Measurements from ENCODE around the gene LIPA.

The LIPA gene

GRCh38 chr10:89238956-89239644 lies 12.5 kb downstream of the LIPA start:
- no peak for FAIRE-seq

GRCh38 chr10:89237849-89238248 lies 13.7 kb downstream of the LIPA start:
- FAIRE-seq = no peak

DNA sequence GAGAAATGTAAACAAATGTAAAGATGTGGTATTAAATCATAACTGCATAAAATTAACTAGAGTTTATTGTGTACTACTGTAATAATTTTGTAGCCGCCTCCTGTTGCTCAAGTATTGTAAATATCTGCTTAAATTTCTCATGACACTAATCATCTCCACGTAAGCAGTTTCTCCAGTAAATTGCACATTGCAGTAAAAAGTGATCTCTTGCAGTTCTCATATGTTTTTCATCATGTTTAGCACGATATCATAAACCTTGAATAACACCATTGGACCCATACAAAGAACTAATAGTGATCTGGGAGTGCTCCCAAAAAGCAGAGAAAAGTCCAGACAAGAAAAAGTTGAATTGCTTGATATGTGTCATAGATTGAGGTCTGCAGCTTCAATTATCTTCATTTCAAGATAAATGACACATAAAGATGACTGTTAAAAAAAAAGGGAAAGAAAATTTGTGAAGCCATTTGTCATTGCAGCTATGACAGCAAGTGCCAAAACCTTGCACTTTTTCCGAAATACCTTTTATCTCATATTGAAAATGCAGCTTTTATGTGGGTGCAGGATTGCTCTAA lies 15.3 kb downstream of the LIPA start:
- no peak for FAIRE-seq

DNA sequence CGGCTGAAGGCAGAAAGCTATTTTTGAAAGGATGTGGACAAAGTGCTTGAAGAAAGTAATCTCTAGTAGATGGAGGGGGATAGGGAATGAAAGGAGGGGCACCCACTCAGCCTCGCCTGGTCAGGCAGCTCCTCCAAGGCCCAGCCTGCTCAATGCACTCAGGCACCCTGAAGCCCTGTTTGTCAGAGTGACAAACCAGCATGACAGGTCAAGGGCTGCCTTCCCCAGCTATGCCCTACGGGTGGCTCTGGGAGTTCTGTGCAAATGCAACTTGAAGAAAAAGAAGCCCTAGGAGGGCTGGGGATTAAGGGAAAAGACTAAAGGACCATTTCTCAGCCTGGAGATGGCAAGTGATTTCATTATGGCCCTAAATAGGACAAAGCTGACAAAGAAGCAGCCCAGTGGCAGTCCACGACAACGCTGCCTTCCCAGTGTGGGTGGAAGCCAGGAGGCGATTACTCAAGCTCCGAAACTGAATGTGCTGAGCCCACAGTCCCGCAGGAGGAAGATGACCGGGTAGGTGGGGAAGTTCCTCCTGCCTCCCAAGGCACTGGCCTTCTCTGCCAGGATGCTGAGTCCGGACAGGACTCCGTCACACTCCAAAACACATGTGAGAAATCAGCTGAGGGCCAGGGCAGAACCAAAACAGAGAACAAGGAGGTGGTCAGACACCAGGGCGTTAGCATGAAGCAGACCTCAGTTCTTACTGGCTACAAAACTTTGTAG lies 16.3 kb downstream of the LIPA start:
- no peak for FAIRE-seq

GRCh38 chr10:89233033-89233432 lies 18.5 kb downstream of the LIPA start:
- FAIRE-seq = no peak

DNA sequence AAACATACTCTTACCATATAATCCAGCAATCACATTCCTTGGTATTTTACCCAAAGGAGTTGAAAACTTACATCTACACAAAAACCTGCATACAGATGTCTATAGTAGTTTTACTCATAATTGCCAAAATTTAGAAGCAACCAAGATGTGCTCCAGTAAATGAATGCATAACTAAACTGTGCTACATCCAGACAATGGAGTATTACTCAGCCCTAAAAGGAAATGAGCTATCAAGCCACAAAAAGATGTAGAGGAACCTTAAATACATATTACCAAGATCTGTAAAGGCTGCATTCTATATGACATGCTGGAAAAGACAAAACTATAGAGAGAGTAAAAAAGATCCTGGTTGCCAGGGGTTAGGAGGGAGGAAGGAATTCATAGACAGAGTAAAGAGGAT lies 22.6 kb downstream of the LIPA start:
- FAIRE-seq = no peak

DNA sequence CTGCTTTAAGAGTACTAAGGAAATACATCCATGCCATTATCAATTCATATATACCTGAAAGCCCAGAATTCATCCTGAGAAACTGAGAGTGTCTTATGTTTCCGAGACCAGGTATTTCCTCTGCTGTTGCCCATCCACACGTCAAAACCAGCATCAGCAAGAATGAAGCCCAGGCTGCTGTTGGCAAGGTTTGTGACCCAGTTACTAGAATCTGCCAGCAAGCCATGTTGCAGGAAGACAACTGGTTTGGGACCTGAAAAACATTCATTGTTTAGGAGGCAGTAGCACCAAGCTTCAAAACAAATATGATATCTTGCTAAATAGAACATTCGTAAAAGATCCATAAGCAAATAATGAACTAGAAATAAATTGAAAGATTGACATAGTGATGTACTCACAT lies 23.4 kb downstream of the LIPA start:
- no peak for FAIRE-seq

GRCh38 chr10:89226891-89227290 lies 24.7 kb downstream of the LIPA start:
- no peak for FAIRE-seq

DNA sequence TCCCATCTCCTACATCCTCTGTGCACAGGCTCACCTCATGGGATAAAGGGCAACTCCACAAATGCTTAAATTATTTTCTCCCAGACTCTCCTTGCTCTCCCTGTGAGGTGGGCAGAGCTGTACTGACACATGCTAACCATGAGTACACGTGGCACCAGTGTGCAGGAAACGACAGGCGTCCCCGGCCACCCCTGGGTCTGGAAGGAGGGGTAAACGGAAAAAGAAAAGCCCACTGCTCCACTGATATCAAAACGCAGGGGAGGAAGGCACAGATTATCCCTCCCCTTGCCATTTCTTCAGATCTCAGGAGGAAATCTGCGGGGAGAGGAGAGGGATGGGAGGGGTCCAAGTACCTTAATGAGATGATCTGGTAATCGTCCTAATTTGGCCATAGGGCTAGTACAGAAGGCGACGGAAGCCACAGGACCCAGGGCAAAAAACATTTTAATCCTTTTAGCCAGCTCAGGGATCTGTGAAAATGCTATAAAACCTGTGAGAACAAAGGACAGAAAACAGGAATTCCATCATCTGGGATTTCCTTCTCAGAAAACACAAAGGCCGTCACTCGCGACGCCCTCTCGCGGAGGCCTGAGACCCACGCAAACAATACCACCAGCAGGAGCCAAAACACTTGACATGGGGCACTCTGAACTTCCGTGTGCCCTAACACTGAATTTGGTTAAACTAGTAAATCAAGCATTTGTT lies 26.7 kb downstream of the LIPA start:
- no peak for FAIRE-seq

- no peak for FAIRE-seq
Measured at GRCh38 chr10:89221919-89222318, 29.7 kb downstream of the LIPA start.

- no peak for FAIRE-seq
Measured at GRCh38 chr10:89219513-89220218, 31.9 kb downstream of the LIPA start.

DNA sequence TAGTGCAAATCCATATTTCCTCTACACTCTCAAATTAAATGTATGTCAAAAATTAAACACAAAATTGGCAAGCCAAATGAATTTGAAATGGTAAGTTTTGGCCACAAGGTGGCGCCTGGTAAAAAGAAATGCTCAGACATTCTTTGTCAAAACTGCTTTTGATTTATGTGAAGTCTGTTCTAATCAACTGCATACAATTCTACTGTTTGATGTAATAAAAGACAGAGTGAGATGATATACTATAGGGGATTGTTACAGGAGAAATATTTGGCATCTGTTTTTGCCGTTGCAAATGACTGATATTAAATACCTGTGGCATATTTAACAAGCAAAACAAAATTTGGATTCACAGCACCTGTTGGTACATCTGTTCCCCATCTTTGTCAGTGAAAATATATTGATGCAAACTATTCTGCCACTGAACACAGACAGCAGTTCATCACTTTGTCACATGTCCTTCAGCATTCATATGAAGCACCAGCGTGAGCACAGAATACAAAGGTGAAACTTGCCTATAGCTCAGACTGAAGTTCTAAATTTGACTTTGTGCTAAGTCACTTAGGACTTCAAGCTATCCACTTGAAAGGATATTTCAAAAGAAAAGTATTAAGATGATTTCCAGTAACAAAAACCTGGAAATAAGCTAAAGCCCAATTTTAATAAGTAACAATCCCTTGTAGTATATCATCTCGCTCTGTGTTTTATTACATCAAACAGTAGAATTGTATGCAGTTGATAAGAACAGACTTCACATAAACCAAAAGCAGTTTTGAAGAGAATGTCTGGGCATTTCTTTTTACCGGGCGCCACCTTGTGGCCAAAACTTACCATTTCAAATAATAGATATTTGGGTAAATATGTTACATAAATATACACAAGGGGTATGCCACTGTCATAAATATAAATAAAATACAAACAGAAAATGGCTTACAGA lies 34.3 kb downstream of the LIPA start:
- peak; percentile 93 for FAIRE-seq

GRCh38 chr10:89216056-89216455 lies 35.5 kb downstream of the LIPA start:
- FAIRE-seq = no peak

DNA sequence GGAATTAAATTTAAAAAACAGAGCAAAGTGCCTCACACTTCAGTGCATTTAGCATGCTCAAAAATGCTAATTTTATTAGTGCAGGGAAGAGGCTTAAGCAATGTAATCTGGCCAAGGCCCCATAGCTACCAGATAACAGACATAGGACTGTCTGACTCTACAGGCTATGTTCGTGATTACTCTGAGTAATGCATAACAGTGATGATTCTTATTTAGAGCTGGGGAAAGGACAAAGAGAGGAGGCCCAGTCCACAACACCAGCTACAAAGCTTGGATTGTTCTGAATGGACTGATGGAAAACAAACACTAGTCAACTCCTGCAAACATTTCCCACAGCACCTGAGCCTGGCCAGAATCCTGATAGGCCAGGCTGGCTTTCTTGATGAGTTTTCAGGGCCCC lies 36.1 kb downstream of the LIPA start:
- FAIRE-seq = no peak

DNA sequence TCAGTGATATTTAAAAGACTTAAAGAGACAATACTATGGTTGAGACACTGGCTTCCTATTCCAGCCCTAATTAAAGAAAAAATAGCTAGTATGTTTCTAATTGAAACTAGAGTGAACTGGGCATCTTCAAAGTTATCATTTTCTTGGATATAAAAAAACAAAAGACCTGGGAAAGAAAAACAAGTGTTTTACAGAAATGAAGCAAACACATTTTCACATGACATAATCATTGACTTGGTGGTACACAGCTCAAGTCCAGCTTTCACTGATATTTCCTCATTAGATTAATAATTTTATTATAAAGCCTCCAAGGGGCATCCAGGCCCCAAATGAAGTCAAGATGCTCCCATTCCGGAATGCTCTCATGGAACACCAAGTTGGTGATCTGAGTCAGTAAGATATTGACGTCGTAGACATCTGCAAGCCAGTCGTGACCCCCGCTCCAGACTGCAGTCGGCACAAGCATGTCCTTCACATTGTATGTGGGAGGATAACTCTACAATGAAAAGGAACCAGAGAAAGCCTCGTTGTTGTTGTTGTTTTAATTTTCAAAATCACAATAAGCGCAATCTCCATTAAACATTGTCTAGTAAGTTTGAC lies 36.9 kb downstream of the LIPA start:
- FAIRE-seq = no peak

DNA sequence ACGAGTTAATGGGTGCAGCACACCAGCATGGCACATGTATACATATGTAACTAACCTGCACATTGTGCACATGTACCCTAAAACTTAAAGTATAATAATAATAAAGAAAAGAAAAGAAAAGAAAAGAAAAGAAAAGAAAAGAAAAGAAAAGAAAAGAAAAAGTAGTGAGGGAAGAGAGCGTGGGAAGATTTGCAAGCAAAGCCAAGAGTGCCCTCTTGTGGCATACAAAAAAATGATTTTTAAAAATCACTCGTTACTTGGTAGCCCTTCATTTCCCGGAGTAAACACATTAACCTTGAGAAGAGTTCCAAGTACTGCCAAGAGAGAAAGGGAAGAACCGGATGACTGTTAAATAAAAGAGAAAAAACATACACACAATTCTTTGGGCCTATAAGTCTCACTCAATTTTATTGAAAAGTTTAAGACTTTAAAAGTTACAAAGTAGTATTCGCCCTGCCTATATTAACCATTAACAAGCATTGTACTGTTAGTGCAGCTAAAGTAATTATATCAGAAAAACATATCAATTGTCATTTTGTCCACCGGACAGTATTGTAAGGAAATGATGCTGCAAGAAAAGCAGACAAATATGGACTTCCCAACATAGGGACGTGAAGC lies 38.3 kb downstream of the LIPA start:
- FAIRE-seq = peak; percentile 80

GRCh38 chr10:89210794-89211425 lies 40.7 kb downstream of the LIPA start:
- no peak for FAIRE-seq

DNA sequence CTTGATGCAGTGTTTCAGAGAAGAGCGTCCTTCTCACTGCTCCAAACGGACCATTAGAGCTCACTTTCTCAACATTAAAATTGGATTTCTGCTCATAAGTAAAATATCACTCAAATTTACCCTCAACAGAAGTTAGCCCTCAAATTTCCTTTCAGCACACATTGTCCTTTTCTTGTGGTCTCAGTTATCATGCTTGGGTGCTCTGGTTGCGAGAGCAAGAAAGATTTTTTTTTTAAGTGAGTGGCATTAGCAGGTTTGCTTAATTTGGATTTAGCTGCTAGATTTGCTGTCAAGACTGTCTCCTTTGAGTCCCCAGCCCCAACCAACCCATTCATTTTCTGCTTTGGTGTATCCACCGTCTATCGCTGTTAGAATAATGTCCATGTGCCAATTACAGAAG lies 41.9 kb downstream of the LIPA start:
- no peak for FAIRE-seq

DNA sequence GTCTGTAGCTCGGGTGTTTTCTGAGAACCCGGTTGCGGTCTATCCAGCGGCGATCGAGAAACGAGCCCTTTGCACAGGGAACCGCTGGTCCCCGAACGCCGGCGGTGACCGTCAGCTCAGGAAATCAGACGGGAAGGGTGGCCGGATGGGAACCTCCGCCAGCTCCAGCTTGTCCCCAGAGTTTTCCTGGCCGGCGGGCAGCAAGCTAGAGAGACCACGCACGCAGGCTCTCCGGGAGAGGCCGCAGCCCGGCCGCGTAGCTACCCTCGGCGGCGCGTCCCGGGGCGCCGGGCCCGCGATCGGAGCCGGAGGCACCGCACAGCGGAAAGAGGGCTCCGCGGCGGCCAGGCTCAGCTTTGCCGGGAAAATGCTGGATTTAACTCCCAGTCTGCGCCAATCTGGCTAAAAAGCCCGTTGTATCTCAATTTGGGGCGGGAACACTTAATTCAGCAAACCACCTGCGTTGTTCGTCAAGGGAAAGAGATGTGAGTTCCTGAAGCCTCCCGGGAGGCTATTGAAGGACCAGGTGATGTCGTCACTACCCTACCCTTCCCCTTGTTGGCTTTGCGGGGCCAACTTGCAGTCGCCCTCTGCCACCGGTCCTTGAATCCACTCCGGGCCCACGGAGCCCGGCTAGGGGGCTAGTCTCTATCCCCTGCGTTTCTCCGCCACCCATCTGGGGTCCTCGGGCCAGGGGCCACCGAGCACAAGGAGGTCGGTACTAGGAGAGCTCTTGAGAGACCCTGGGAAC lies 43.6 kb downstream of the LIPA start:
- no peak for FAIRE-seq
